Pericardium fibroblast (primary cell): ENCODE measurements around the gene SGF29. TPM values are rescaled to one million over a fixed set of nuclear protein-coding genes. Genes with fewer than 3 reads are reported as not detected.

Experiments
- total RNA-seq: library from RNA; depleted of rRNA; stranded (reverse); fragments of >200 nt; gene quantifications from 2 replicates; pipeline ENCODE4 v1.2.3, GENCODE V29; 2015

Gene SGF29
- 14.9 and 24.1 TPM in 2 replicates for total RNA-seq

GRCh38 chr16:28553776-28554633 lies at the start of gene SGF29:
TSS of gene SGF29 (plus strand) at chr16:28553920. CDS start at chr16:28581070, 27,150 bp downstream.

GRCh38 chr16:28538733-28539596 lies 14.8 kb upstream of the SGF29 start, which contains the start of gene NUPR1:
TSS of gene NUPR1 (minus strand) at chr16:28538974. CDS start at chr16:28538907, 67 bp downstream.

GRCh38 chr16:28596840-28597691 lies 43.3 kb downstream of the SGF29 start, which contains the start of gene SULT1A2:
TSS of gene SULT1A2 (minus strand) at chr16:28597050. CDS start at chr16:28595930, 1,120 bp downstream.

GRCh38 chr16:28609631-28610594 lies 56.2 kb downstream of the SGF29 start, which contains the start of gene SULT1A1:
TSS of gene SULT1A1 (minus strand) at chr16:28610044. CDS start at chr16:28608855, 1,189 bp downstream.

GRCh38 chr16:28637765-28638164 lies 84.0 kb downstream of the SGF29 start, which contains the start of gene NPIPB8:
TSS of gene NPIPB8 (plus strand) at chr16:28638065. CDS start at chr16:28638361, 296 bp downstream.

Other genes starting within 250 kb of the SGF29 start
- under 0.01 and 0.09 TPM in 2 replicates for gene NPIPB6, start 190.4 kb upstream of the SGF29 start, total RNA-seq
- 58.1 and 103 TPM in 2 replicates for gene EIF3CL, start 150.1 kb upstream of the SGF29 start, total RNA-seq
- not detected in 2 replicates for gene NPIPB7, start 81.6 kb upstream of the SGF29 start, total RNA-seq
- 14.4 and 22.2 TPM in 2 replicates for gene CLN3, start 61.8 kb upstream of the SGF29 start, total RNA-seq
- not detected in 2 replicates for gene APOBR, start 59.3 kb upstream of the SGF29 start, total RNA-seq
- gene IL27, start 47.1 kb upstream of the SGF29 start, total RNA-seq, result not detected in 2 replicates
- 58.2 and 72.5 TPM in 2 replicates for gene NUPR1, start 14.9 kb upstream of the SGF29 start, total RNA-seq
- gene SULT1A2, start 43.1 kb downstream of the SGF29 start, total RNA-seq, result 2.8 TPM in 1 of 2 replicates, not detected in the other
- 10.6 and 47.4 TPM in 2 replicates for gene SULT1A1, start 56.1 kb downstream of the SGF29 start, total RNA-seq
- not detected in 2 replicates for gene NPIPB8, start 84.1 kb downstream of the SGF29 start, total RNA-seq
- gene EIF3C, start 157.5 kb downstream of the SGF29 start, total RNA-seq, result 151 and 166 TPM in 2 replicates
- not detected in 2 replicates for gene NPIPB9, start 197.9 kb downstream of the SGF29 start, total RNA-seq